Vagina (tissue), 2 donors: ENCODE measurements around the gene S100A12. TPM values are rescaled to one million over a fixed set of nuclear protein-coding genes. Genes with fewer than 3 reads are reported as not detected.

Experiments
- DNase-seq, 2 donors: peaks; one replicate each; pipeline ENCODE4 v3.0.0-alpha.2; 2017; ENCODE audit errors: extremely low spot score in 2 of 2
- H3K27ac ChIP-seq: fragments of 200-600 bp; sonication (generic); one replicate; pipeline ENCODE4 v1.5.1; 2019
- H3K27me3 ChIP-seq: fragments of 200-600 bp; sonication (generic); one replicate; pipeline ENCODE4 v1.5.1; 2019
- H3K36me3 ChIP-seq, 2 donors: fragments of 200-600 bp; sonication (generic); one replicate each; pipeline ENCODE4 v1.5.1; 2017 to 2019
- H3K4me1 ChIP-seq: fragments of 200-600 bp; sonication (generic); one replicate; pipeline ENCODE4 v1.5.1; 2019
- H3K4me3 ChIP-seq, 2 donors: fragments of 200-600 bp; sonication (generic); 1 replicate in 1 of 2; 2 replicates in 1 of 2; pipeline ENCODE4 v1.5.1; 2016 to 2019
- H3K9me3 ChIP-seq: fragments of 200-600 bp; sonication (generic); one replicate; pipeline ENCODE4 v1.5.1; 2019
- POLR2A ChIP-seq, 2 donors: fragments of 450-650 bp; IDR thresholded peaks; one replicate each; pipeline ENCODE4 v1.6.1; 2017; ENCODE audit warnings: antibody characterized with exemption in 2 of 2, mild to moderate bottlenecking in 2 of 2, moderate library complexity in 2 of 2
- POLR2AphosphoS5 ChIP-seq, 2 donors: sonication (generic); formaldehyde crosslinking; IDR thresholded peaks; one replicate each; pipeline ENCODE4 v1.9.0; 2017; ENCODE audit warnings: antibody characterized with exemption in 2 of 2, mild to moderate bottlenecking in 2 of 2, low read depth in 1 of 2; ENCODE audit not compliant: insufficient read depth in 1 of 2
- intact Hi-C: fragments of 100-400 bp; cut with DNase I; formaldehyde crosslinking; loops from one replicate; pipeline ENCODE4 v1.15.1; 2023
- small RNA-seq: library from RNA; depleted of rRNA; stranded (forward); fragments of <200 nt; gene quantifications from one replicate; pipeline ENCODE3, GENCODE V24; 2016
- total RNA-seq: library from RNA; depleted of rRNA; stranded (reverse); fragments of >200 nt; gene quantifications from one replicate; pipeline ENCODE4 v1.2.3, GENCODE V29; 2016
- TF ChIP-seq, protein P1 (sequence below), 3 experiments: fragments of 450-650 bp in 2 of 3; fragments of 200-600 bp in 1 of 3; sonication (generic) in 1 of 3; IDR thresholded peaks; one replicate each; pipeline ENCODE4 v1.5.1; 2017 to 2019; ENCODE audit warnings: antibody characterized with exemption in 3 of 3, mild to moderate bottlenecking in 2 of 3, moderate library complexity in 2 of 3

S100A12 gene
- total RNA-seq, 1 donor from 2014 or later, result 4.2 TPM

DNA sequence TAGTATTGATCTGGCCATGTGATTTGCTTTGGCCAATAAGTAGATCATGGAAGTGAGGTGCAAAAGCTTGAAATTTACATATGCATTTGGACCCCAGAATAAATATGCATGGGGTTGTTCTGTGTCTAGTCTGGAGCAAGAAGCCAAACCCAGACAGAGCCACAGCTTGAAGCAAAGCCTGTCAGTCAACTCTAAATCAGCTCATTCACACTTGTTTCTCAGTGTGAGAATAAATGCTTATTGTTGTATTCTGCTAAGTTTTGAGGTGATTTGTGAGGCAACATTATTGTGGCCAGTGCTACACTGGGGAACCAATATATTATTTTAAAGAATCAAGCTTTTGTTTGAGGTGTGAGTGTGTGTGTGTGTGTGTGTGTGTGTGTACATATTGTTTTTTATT is 50.5 kb downstream of the S100A12 start:
- no peak for DNase-seq
- Histone ChIP-seq H3K4me3 (no peak overlapping the region), H3K27me3 (no peaks in the 10 kb centered on the region), H3K9me3 (no peaks in the 10 kb centered on the region), H3K27ac (no peak overlapping the region), H3K36me3 (no peaks in the 10 kb centered on the region), H3K4me1 (no peaks in the 10 kb centered on the region)
- TF ChIP-seq POLR2AphosphoS5 (IDR thresholded peaks at IDR 0.05; ENCODE audit: insufficient read depth in 1 of 2, low read depth in 1 of 2) (no peak), POLR2A (IDR thresholded peaks at IDR 0.05) (no peak)
- TF ChIP-seq, protein P1, sequence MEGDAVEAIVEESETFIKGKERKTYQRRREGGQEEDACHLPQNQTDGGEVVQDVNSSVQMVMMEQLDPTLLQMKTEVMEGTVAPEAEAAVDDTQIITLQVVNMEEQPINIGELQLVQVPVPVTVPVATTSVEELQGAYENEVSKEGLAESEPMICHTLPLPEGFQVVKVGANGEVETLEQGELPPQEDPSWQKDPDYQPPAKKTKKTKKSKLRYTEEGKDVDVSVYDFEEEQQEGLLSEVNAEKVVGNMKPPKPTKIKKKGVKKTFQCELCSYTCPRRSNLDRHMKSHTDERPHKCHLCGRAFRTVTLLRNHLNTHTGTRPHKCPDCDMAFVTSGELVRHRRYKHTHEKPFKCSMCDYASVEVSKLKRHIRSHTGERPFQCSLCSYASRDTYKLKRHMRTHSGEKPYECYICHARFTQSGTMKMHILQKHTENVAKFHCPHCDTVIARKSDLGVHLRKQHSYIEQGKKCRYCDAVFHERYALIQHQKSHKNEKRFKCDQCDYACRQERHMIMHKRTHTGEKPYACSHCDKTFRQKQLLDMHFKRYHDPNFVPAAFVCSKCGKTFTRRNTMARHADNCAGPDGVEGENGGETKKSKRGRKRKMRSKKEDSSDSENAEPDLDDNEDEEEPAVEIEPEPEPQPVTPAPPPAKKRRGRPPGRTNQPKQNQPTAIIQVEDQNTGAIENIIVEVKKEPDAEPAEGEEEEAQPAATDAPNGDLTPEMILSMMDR (IDR thresholded peaks at IDR 0.05), result no peak
- intact Hi-C loops, result no loop called here

Small RNAs within 50 kb of the gene (small RNA-seq; reads per million reads assigned to genes)
- gene RNU6-160P (not detected), gene S100A15A (not detected)

Other genes starting within 250 kb of the S100A12 start
- not detected for gene SPRR2G, start 224.7 kb downstream of the S100A12 start, total RNA-seq
- not detected for gene LELP1, start 172.2 kb downstream of the S100A12 start, total RNA-seq
- gene PRR9, start 158.0 kb downstream of the S100A12 start, total RNA-seq, result not detected
- gene LORICRIN, start 115.9 kb downstream of the S100A12 start, total RNA-seq, result not detected
- gene PGLYRP3, start 62.7 kb downstream of the S100A12 start, total RNA-seq, result 28.7 TPM
- 3.9 TPM for gene PGLYRP4, start 26.8 kb downstream of the S100A12 start, total RNA-seq
- 4,658 TPM for gene S100A9, start 17.8 kb downstream of the S100A12 start, total RNA-seq
- gene S100A8, start 15.5 kb upstream of the S100A12 start, total RNA-seq, result 1,155 TPM
- gene S100A7A, start 40.9 kb upstream of the S100A12 start, total RNA-seq, result not detected
- gene S100A7, start 85.0 kb upstream of the S100A12 start, total RNA-seq, result 36.6 TPM
- gene S100A6, start 160.4 kb upstream of the S100A12 start, total RNA-seq, result 562 TPM
- gene S100A5, start 165.3 kb upstream of the S100A12 start, total RNA-seq, result not detected
- gene S100A4, start 170.2 kb upstream of the S100A12 start, total RNA-seq, result 375 TPM
- 9.6 TPM for gene S100A3, start 173.6 kb upstream of the S100A12 start, total RNA-seq
- gene S100A2, start 190.2 kb upstream of the S100A12 start, total RNA-seq, result 470 TPM
- 259 TPM for gene S100A16, start 237.5 kb upstream of the S100A12 start, total RNA-seq
- gene S100A14, start 240.7 kb upstream of the S100A12 start, total RNA-seq, result 323 TPM